Endometrium (tissue), 2 donors: Measurements from ENCODE around the gene LRRC4C.

ENCODE experiments used
- FAIRE-seq: peaks from 2 replicates; lab custom pipeline; 2012; peaks lifted over from hg19 to GRCh38; lab: Jason Lieb, UNC
- donor health status: control.
- donor health status: control.

LRRC4C gene

DNA sequence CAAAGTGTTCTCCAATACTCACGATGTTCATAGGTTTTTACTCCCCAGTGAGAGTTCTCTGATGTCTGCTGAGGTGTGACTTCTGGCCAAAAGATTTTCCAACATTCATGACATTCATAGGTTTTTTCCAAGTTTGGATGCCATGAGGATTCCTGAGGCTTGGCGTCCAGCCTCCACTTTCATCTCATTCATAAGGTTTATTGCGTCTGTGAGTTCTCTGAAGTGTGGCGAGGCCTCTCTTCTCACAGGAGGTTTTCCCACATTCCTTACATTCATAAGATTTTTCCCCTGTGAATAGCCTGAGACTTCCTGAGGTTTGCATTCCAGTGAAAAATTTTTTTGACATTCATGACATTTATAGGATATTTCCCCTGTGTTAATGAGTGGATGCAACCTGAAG lies 1014.1 kb downstream of the LRRC4C start:
- FAIRE-seq, result no peak

GRCh38 chr11:40444151-40444550 lies 1015.3 kb downstream of the LRRC4C start:
- FAIRE-seq, result peak; percentile 75

DNA sequence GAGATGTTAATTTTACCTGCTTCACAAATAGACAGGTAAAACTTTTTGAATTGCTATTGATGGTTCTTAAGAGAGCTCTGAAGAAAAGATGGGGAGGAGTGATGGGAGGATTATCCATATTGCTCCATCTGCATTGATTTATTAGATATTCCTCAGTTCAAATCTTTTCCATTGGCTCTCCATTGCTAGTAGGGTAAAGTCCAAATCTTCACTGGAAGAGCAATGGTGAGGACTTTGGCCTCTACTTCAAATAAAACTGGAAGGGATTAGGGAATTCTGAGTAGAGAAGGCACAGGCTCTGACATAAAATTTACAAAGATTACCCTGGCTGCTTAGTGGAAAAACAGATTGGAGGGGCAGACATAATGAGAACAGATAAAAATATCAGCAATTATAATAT lies 1024.1 kb downstream of the LRRC4C start:
- FAIRE-seq, result no peak

DNA sequence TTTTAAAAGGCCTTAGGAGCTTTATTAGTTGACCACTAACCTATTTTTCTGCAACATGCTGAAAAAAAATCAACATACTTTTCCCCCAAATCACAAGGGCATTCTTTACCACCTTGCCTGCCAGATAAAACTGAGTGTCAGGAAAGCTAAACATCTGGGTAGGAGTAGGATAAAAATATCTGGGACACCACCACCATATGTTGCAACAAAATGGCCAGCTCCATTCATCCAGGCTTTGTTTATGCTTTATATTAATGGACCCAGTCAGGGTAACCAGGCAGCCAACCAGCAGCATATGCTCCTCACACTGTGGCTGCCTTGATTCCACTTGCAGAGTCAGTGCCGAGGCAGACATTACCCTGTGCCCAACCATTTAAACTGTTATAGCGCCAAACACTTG lies 1024.5 kb downstream of the LRRC4C start:
- FAIRE-seq, result no peak

- FAIRE-seq, result no peak
Measured at GRCh38 chr11:40432358-40432757, 1027.1 kb downstream of the LRRC4C start.

- FAIRE-seq, result no peak
Measured at GRCh38 chr11:40425168-40425567, 1034.3 kb downstream of the LRRC4C start.

DNA sequence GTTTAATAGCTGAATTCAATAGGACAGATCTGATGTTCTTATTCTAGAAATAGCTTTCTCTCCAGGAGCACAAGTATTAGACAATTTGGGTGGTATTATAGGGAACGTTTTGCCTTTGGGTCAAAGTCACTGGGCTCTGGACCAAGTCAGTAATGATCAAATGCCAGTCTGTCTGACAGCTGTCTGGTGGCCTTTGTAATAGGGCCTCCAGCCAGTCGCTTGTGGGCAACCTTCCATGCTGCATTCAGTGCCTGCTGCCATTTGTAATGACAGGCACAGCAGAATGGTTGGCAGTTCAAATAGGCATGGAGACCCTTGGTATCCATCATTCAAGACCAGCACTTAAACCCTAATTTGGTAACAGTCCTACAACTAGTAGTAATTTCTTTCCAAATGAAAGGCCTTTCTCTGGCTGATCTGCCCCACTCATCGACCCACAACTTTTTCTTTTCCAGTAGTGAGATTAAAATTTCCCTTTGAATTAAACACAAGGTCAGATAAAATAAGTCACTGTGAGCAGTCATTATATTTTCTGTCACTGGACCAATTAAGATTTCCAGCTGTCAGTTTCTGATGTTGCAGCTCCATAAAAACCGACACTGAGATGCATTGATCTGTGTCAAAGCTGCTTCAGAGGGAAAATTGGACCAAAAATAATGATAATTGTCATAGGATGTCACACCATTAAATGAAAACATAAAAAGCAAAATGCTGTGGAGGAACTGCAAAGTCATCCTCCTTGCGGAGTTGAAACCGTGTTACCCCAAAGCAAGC lies 1038.1 kb downstream of the LRRC4C start:
- no peak for FAIRE-seq

DNA sequence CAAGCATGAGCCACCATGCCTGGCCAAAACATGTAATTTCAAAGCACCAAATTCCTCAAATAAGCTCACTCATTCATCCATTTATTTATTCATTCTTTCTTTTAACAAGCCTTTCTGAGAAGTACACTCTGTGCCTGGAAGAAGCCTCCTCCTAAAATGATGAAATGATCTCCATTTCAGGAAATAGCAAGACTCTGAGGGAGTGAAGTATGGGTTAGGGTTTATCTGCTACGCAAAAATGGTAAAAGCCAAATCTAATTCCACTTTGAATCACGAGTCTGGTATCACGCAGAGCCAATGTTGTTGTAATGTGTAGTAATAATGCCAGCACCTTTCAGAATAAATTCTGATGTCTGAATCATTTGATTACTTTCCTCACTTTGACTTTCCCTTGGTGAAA lies 1041.8 kb downstream of the LRRC4C start:
- FAIRE-seq, result no peak

- FAIRE-seq, result no peak
Measured at GRCh38 chr11:40407355-40407754, 1052.1 kb downstream of the LRRC4C start.

GRCh38 chr11:40405614-40406013 lies 1053.8 kb downstream of the LRRC4C start:
- no peak for FAIRE-seq

DNA sequence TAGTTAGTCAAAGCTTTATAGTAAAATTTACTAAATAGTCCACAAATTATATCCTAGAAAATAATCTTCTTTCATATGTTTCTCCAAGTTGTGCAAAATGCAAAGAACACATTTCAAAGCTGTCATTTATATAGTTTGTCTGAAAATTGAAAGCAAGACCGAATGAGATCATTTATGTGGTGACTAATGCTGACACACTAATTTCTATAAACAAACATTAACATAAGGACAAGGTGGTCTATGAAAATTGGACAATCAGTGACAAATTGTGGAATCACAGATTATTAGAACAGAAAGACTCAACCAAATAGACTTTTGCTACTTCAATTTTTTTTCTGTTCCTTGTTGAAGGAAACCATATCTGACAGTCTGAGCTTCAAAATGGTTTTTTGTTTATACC lies 1056.1 kb downstream of the LRRC4C start:
- no peak for FAIRE-seq

DNA sequence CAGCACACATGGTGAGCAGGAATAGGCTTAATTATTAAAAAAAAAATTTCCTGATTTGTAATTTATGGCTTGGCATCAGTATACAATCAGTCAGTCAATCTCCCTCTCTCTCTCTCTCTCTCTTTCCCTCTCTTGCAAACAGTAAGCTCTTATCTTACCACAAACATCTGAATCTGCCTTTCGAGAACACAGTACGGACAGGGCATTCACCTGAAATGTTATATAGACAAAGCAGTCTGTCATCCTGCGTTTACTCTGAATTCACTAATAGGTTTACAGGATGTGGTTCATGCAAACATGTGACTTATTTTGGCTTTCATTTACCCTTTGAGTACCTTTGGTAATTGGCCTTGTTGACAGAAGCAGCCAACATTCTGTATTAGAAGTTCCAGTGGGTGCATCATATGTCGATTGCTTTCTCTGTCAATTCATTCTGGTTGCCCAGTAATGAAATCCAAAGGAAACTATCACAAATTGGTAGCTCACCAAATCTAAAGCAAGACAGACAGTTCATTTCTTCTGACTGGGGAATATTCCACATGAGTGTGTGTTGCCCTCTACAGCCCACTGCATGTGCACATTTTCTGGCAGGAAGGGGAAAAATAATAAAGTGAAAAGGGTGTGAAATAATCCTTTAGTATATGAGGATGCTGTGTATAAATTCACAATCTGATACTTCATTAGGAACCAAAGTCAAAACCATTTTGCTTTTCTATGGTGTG lies 1058.2 kb downstream of the LRRC4C start:
- no peak for FAIRE-seq

GRCh38 chr11:40397141-40397540 lies 1062.3 kb downstream of the LRRC4C start:
- FAIRE-seq, result no peak

GRCh38 chr11:40393511-40393910 lies 1065.9 kb downstream of the LRRC4C start:
- no peak for FAIRE-seq

- FAIRE-seq, result no peak
Measured at GRCh38 chr11:40391679-40392078, 1067.8 kb downstream of the LRRC4C start.

- no peak for FAIRE-seq
Measured at GRCh38 chr11:40388097-40388818, 1071.2 kb downstream of the LRRC4C start.

DNA sequence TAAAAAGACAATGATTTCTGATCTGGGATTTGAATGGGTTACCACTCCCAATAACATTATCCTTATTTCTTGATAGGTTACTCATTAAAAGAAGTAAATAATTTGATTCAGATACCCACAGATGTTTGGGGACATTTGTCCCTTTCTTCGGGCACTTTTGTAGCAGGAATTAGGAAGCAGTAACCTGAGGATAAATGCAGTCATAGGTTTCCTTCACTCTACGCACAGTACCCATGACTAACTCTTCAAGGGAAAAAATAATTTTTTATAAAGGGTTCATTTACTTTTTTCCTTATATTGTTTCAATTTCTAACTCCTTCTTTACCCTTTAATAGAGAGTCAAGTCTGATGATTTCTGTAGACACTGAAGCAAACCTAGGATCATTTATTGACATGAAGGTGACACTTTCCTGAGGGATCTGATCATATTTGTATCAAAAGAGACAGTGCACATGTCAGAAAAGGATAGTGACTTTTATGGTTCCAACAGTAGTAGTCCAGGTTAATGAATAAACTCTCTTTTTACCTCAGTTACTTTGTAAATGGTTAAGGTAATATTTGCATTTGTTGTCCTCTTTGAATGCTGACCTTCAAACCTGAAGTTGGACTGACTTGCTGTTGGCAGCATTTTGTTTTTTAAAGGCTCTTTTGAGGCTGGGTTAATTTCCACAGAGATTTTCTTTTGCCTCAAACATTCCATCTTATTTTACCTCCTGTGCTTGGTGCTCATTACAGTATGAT lies 1072.0 kb downstream of the LRRC4C start:
- no peak for FAIRE-seq

DNA sequence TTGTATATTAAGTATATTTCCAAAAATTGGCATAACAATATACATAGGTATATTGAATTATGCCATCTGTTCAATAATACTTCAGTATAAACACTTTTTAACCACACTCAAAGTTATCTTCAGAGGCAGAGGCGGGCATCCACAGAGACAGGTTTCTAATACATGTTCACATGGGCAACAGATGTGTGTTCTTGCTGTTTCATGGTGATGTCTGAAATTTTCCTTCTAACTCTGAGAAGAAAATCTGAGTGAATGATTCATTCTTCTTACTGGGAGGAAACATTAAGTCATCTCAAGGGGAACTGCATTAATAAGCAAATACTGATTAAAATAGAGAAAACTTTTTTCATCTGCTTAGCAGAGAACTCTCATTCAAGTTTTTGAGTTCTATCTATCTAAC lies 1074.5 kb downstream of the LRRC4C start:
- FAIRE-seq, result no peak

GRCh38 chr11:40381481-40381880 lies 1078.0 kb downstream of the LRRC4C start:
- FAIRE-seq, result no peak

DNA sequence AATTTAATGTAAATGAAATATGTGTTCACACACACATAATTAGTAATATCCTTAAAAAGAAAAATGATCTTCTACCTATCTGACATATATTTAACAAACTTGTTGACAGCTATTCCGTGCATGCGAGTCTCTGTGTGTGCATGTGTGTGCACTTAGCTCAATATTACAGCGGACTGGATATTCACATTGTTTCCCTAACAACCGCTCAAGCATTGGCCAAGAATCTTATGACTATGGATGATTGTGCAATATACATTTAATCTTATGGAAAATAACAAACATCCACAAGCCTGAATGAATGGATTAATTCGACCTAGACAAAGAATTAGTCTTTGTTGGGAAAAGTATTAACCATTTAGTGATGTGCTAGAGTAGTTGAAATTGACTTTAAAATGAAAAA lies 1078.6 kb downstream of the LRRC4C start:
- FAIRE-seq, result no peak

- peak; percentile 78 for FAIRE-seq
Measured at GRCh38 chr11:40376331-40376730, 1083.1 kb downstream of the LRRC4C start.
